ENCODE measurements around the gene TBATA.

The TBATA gene

GRCh38 chr10:70744617-70745143 is 40.5 kb downstream of the TBATA start:
- no peaks in the 10 kb centered on the region for H3K36me3 ChIP-seq (ENCODE audit: insufficient read depth, low read depth, low read length)
- no peaks in the 10 kb centered on the region for H3K4me1 ChIP-seq (ENCODE audit: insufficient read depth, low read length)
- H3K27me3 ChIP-seq (ENCODE audit: insufficient read depth, low read length): no peaks in the 10 kb centered on the region
- no peak overlapping the region for H3K4me3 ChIP-seq (ENCODE audit: low read length)
- no peak overlapping the region for H3K9ac ChIP-seq (ENCODE audit: low read depth, low read length)
- no peak overlapping the region for H3K27ac ChIP-seq (ENCODE audit: low read length)
- no peaks in the 10 kb centered on the region for H3K9me3 ChIP-seq (ENCODE audit: insufficient read depth, low read depth, low read length)

- Histone ChIP-seq H3K36me3 (ENCODE audit: insufficient read depth, low read depth, low read length) (no peaks in the 10 kb centered on the region), H3K9me3 (ENCODE audit: insufficient read depth, low read depth, low read length) (no peaks in the 10 kb centered on the region), H3K4me1 (ENCODE audit: insufficient read depth, low read length) (no peaks in the 10 kb centered on the region), H3K27me3 (ENCODE audit: insufficient read depth, low read length) (no peaks in the 10 kb centered on the region), H3K4me3 (ENCODE audit: low read length) (no peak overlapping the region), H3K9ac (ENCODE audit: low read depth, low read length) (no peak overlapping the region), H3K27ac (ENCODE audit: low read length) (no peak overlapping the region)
These were observed 41.3 kb downstream of the TBATA start for GRCh38 chr10:70743879-70744278.

- H3K4me1 ChIP-seq (ENCODE audit: insufficient read depth, low read length): no peaks in the 10 kb centered on the region
- H3K36me3 ChIP-seq (ENCODE audit: insufficient read depth, low read depth, low read length): no peaks in the 10 kb centered on the region
- H3K9ac ChIP-seq (ENCODE audit: low read depth, low read length): no peak overlapping the region
- no peaks in the 10 kb centered on the region for H3K9me3 ChIP-seq (ENCODE audit: insufficient read depth, low read depth, low read length)
- H3K27ac ChIP-seq (ENCODE audit: low read length): no peak overlapping the region
- no peak overlapping the region for H3K4me3 ChIP-seq (ENCODE audit: low read length)
- H3K27me3 ChIP-seq (ENCODE audit: insufficient read depth, low read length): no peaks in the 10 kb centered on the region
These were observed 41.8 kb downstream of the TBATA start for GRCh38 chr10:70743430-70743788.

GRCh38 chr10:70742537-70743429 is 42.4 kb downstream of the TBATA start:
- no peak overlapping the region for H3K27ac ChIP-seq (ENCODE audit: low read length)

GRCh38 chr10:70740406-70741288 is 44.5 kb downstream of the TBATA start:
- H3K9me3 ChIP-seq (ENCODE audit: insufficient read depth, low read depth, low read length): no peaks in the 10 kb centered on the region
- H3K4me1 ChIP-seq (ENCODE audit: insufficient read depth, low read length): no peaks in the 10 kb centered on the region
- H3K4me3 ChIP-seq (ENCODE audit: low read length): no peak overlapping the region
- H3K36me3 ChIP-seq (ENCODE audit: insufficient read depth, low read depth, low read length): no peaks in the 10 kb centered on the region
- no peaks in the 10 kb centered on the region for H3K27me3 ChIP-seq (ENCODE audit: insufficient read depth, low read length)
- H3K27ac ChIP-seq (ENCODE audit: low read length): no peak overlapping the region
- no peak overlapping the region for H3K9ac ChIP-seq (ENCODE audit: low read depth, low read length)

More at GRCh38 chr10:70742537-70743429, 42.4 kb downstream of the TBATA start:
- Histone ChIP-seq H3K36me3 (ENCODE audit: insufficient read depth, low read depth, low read length) (no peaks in the 10 kb centered on the region), H3K9ac (ENCODE audit: low read depth, low read length) (no peak overlapping the region), H3K4me1 (ENCODE audit: insufficient read depth, low read length) (no peaks in the 10 kb centered on the region), H3K4me3 (ENCODE audit: low read length) (no peak overlapping the region), H3K9me3 (ENCODE audit: insufficient read depth, low read depth, low read length) (no peaks in the 10 kb centered on the region), H3K27me3 (ENCODE audit: insufficient read depth, low read length) (no peaks in the 10 kb centered on the region)

GRCh38 chr10:70738761-70739121 is 46.4 kb downstream of the TBATA start:
- Histone ChIP-seq H3K36me3 (ENCODE audit: insufficient read depth, low read depth, low read length) (no peaks in the 10 kb centered on the region), H3K27ac (ENCODE audit: low read length) (no peak overlapping the region), H3K4me3 (ENCODE audit: low read length) (no peak overlapping the region), H3K9ac (ENCODE audit: low read depth, low read length) (no peak overlapping the region), H3K27me3 (ENCODE audit: insufficient read depth, low read length) (no peaks in the 10 kb centered on the region), H3K4me1 (ENCODE audit: insufficient read depth, low read length) (no peaks in the 10 kb centered on the region), H3K9me3 (ENCODE audit: insufficient read depth, low read depth, low read length) (no peaks in the 10 kb centered on the region)

- Histone ChIP-seq H3K9me3 (ENCODE audit: insufficient read depth, low read depth, low read length) (no peaks in the 10 kb centered on the region), H3K4me3 (ENCODE audit: low read length) (no peak overlapping the region), H3K36me3 (ENCODE audit: insufficient read depth, low read depth, low read length) (no peaks in the 10 kb centered on the region), H3K9ac (ENCODE audit: low read depth, low read length) (no peak overlapping the region), H3K4me1 (ENCODE audit: insufficient read depth, low read length) (no peaks in the 10 kb centered on the region), H3K27me3 (ENCODE audit: insufficient read depth, low read length) (no peaks in the 10 kb centered on the region), H3K27ac (ENCODE audit: low read length) (no peak overlapping the region)
These were observed 47.0 kb downstream of the TBATA start for GRCh38 chr10:70738006-70738760.

GRCh38 chr10:70737250-70737649 is 47.9 kb downstream of the TBATA start:
- Histone ChIP-seq H3K4me3 (ENCODE audit: low read length) (no peak overlapping the region), H3K9ac (ENCODE audit: low read depth, low read length) (no peak overlapping the region), H3K36me3 (ENCODE audit: insufficient read depth, low read depth, low read length) (no peaks in the 10 kb centered on the region), H3K4me1 (ENCODE audit: insufficient read depth, low read length) (no peaks in the 10 kb centered on the region), H3K27ac (ENCODE audit: low read length) (no peak overlapping the region), H3K9me3 (ENCODE audit: insufficient read depth, low read depth, low read length) (no peaks in the 10 kb centered on the region), H3K27me3 (ENCODE audit: insufficient read depth, low read length) (no peaks in the 10 kb centered on the region)

- Histone ChIP-seq H3K9me3 (ENCODE audit: insufficient read depth, low read depth, low read length) (no peaks in the 10 kb centered on the region), H3K9ac (ENCODE audit: low read depth, low read length) (no peak overlapping the region), H3K27ac (ENCODE audit: low read length) (no peak overlapping the region), H3K4me1 (ENCODE audit: insufficient read depth, low read length) (no peaks in the 10 kb centered on the region), H3K36me3 (ENCODE audit: insufficient read depth, low read depth, low read length) (no peaks in the 10 kb centered on the region), H3K4me3 (ENCODE audit: low read length) (no peak overlapping the region), H3K27me3 (ENCODE audit: insufficient read depth, low read length) (no peaks in the 10 kb centered on the region)
These were observed 48.7 kb downstream of the TBATA start for GRCh38 chr10:70736525-70736924.

GRCh38 chr10:70735161-70735560 is 50.0 kb downstream of the TBATA start:
- H3K9me3 ChIP-seq (ENCODE audit: insufficient read depth, low read depth, low read length): no peaks in the 10 kb centered on the region

GRCh38 chr10:70733051-70733450 is 52.1 kb downstream of the TBATA start:
- Histone ChIP-seq H3K36me3 (ENCODE audit: insufficient read depth, low read depth, low read length) (no peaks in the 10 kb centered on the region), H3K27ac (ENCODE audit: low read length) (no peak overlapping the region), H3K9me3 (ENCODE audit: insufficient read depth, low read depth, low read length) (no peaks in the 10 kb centered on the region), H3K4me3 (ENCODE audit: low read length) (no peak overlapping the region), H3K9ac (ENCODE audit: low read depth, low read length) (no peak overlapping the region), H3K4me1 (ENCODE audit: insufficient read depth, low read length) (no peaks in the 10 kb centered on the region), H3K27me3 (ENCODE audit: insufficient read depth, low read length) (no peaks in the 10 kb centered on the region)

More at GRCh38 chr10:70735161-70735560, 50.0 kb downstream of the TBATA start:
- Histone ChIP-seq H3K9ac (ENCODE audit: low read depth, low read length) (no peak overlapping the region), H3K4me3 (ENCODE audit: low read length) (no peak overlapping the region), H3K27ac (ENCODE audit: low read length) (no peak overlapping the region), H3K4me1 (ENCODE audit: insufficient read depth, low read length) (no peaks in the 10 kb centered on the region), H3K27me3 (ENCODE audit: insufficient read depth, low read length) (no peaks in the 10 kb centered on the region), H3K36me3 (ENCODE audit: insufficient read depth, low read depth, low read length) (no peaks in the 10 kb centered on the region)

Data from iPS-20b (cell line).